G401 (cell line): ENCODE measurements around the gene BACH2. TPM values are rescaled to one million over a fixed set of nuclear protein-coding genes. Genes with fewer than 3 reads are reported as not detected.
"Not testable (repeated sequence)": the region's sequence is repeated elsewhere in the genome, so short reads cannot be mapped to it uniquely, and the experiment has no call there.

Experiments used
- DNase-seq: peaks from one replicate; pipeline ENCODE4 v3.0.0-alpha.2; 2015; ENCODE audit warnings: low spot score
- in situ Hi-C: cut with HindIII; loops from 2 replicates; pipeline ENCODE4 v1.10.0; 2016; ENCODE audit warnings: low sequenced_read_pairs, mixed read lengths
- total RNA-seq: library from RNA; depleted of rRNA; stranded (reverse); fragments of >200 nt; shearing (Covaris generic); gene quantifications from 2 replicates; pipeline ENCODE4 v1.2.3, GENCODE V29; 2014; rRNA removed

BACH2 gene
- 0.37 and 0.71 TPM in 2 replicates for total RNA-seq

DNA sequence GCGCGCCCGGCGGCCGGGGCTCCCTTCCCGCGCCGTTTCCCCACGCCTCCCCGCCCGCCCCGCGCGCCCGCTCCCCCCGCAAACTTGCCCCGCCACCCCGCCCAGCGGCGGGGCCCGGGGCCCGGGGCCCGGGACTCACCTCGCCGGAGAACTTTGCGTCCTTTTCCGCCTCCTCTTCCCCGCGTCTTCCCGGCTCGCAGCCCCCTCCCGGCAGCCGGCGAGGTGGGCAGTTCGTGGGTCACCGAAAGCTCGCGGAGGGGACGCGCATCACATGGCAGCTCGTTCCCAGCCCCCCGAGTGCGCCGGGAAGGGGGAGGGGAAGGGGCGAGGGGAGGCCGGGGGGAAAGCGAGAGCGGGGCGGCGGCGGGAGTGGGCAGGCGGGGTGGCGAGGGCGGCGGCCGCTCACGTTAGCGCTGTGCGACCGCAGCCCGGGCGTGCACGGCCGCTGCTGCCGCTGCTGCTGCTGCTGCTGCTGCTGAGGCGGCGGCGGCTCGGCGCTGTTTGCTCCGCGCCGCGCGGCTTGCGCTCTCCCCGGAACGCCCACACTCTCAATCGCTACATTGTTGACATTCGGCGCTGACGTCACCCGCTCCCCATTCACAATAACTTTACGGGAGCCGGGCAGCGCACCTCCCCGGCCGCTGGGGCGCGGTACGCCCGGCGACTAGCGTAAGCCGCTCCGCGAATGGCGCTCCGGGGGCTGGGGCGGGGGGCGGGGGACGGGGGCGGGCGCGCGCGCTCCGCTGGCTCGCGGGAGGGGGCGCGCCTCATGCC is at the start of gene BACH2:
Gene BACH2 (minus strand): TSS at position 503 of the 774 bp plus-strand sequence. CDS start 287,999 bp downstream, outside the sequence.
- in situ Hi-C loops, result no loop called here

GRCh38 chr6:90343576-90343975 is 46.9 kb upstream of the BACH2 start:
- peak; percentile 40 for DNase-seq
- in situ Hi-C loops, result no loop called here

More for the DNA sequence above, at the start of gene BACH2:
- DNase-seq, result peak; percentile 88

DNA sequence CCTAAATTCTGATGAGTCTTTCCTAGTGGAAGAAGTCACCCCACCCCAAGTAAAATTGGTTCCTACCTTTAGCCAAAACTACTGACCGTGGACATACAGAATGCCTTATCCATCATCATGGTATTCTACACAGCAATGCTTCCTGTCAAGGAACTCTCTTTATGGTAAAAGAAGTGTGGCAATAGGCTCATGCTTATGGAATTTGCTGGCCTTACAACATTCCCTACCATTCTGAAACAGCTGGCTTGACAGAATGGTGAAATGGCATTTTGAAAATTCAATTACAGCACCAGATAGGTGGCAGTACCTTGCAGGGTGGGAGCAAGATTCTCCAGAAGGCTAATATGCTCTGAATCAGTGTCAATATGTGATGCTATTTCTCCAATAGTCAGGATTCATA is 41.8 kb upstream of the BACH2 start:
- in situ Hi-C loops, result no loop called here
- DNase-seq, result no peak

- no peak for DNase-seq
Observed at GRCh38 chr6:90336388-90336947, 39.8 kb upstream of the BACH2 start.

GRCh38 chr6:90333928-90334327 is 37.3 kb upstream of the BACH2 start:
- in situ Hi-C loops, result no loop called here
- DNase-seq, result no peak

More at GRCh38 chr6:90336388-90336947, 39.8 kb upstream of the BACH2 start:
- in situ Hi-C loops, result no loop called here

GRCh38 chr6:90332978-90333543 is 36.4 kb upstream of the BACH2 start:
- DNase-seq, in situ Hi-C loops: not testable (repeated sequence)

DNA sequence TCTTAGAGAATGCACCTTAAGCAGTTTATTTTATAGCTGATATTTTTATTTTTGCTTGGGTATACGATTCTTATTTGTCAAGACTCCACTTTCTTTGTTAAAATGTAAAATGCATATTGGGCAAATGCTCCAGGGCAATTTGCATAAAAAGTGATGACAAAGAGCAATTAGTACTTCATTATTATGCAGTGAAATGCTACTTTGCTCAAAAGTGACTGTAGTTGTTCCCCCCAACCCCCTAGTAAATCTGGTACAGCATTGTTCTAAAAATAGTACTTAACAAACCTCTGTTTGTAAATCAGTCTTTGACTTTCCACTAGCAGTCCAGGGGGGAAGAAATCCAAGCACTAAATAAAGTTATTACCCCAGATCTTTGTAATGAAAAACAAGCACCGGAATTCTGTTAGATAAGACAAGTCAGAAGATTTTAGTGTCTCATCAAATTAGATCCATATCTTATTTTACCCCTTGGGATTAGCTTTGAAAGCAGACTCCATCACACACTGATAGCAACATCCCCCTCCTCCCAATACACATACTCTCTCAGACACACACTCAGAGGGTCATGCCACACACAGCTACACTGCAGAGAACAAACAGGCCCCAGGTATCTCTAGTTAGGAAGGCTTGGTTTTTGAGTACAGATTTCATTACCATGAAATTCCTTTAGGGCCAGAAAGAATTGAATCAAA is 32.9 kb upstream of the BACH2 start:
- no peak for DNase-seq
- in situ Hi-C loops, result no loop called here

- in situ Hi-C loops, result no loop called here
- no peak for DNase-seq
Observed at GRCh38 chr6:90328004-90328403, 31.4 kb upstream of the BACH2 start.

GRCh38 chr6:90326404-90327057 is 29.9 kb upstream of the BACH2 start:
- in situ Hi-C loops, result no loop called here

DNA sequence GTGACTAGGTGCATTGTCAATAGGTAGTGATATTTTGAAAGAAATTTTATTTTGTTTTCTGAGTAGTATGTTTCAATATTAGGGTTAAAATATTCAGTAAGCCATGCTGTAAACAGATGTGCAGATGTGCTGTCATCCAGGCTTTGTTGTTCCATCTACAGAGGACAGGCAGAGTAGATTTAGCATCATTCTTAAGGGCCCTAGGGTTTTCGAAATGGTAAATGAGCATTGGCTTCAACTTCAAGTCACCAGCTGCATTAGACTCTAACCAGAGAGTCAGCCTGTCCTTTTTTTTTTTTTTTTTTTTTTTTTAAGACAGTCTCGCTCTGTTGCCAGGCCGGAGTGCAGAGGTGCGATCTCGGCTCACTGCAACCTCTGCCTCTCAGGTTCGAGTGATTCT is 27.1 kb upstream of the BACH2 start:
- no peak for DNase-seq

More at GRCh38 chr6:90326404-90327057, 29.9 kb upstream of the BACH2 start:
- no peak for DNase-seq

GRCh38 chr6:90322976-90323474 is 26.4 kb upstream of the BACH2 start:
- in situ Hi-C loops, result no loop called here
- DNase-seq, result no peak

More for the DNA sequence above, 27.1 kb upstream of the BACH2 start:
- in situ Hi-C loops, result no loop called here

DNA sequence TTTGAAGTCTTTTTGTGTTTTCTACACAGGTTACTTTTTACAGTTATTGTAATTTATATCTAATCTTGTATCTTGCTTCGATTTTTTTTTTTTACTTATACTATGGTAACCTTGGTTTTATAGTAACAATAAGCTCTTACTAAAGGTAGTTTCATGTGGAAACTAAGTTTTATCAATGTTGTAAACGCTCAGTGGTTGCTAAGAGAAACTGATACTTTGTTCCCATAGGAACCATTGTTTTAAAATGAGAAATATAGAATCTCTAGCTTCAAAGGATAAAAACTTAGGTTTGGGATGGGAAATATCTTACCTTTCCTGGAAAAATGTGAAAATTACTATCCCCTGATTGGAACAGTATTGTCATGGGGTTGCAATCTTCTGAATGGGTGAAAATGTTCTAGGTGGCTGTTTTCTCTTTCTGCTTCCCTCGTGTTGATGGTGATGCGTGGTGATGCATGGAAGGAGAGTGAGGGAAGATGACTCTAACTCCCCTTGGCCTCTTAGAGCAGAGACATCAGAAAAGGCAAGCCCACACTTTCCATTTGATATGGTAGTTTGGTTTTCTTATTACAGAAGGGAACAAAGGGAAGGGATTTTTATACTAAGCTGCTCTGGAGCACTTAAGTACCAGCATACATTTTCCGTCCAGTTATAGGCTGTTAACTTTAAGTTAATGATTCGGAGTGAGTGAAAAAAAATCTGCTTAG is 23.5 kb upstream of the BACH2 start:
- no peak for DNase-seq
- in situ Hi-C loops, result no loop called here

DNA sequence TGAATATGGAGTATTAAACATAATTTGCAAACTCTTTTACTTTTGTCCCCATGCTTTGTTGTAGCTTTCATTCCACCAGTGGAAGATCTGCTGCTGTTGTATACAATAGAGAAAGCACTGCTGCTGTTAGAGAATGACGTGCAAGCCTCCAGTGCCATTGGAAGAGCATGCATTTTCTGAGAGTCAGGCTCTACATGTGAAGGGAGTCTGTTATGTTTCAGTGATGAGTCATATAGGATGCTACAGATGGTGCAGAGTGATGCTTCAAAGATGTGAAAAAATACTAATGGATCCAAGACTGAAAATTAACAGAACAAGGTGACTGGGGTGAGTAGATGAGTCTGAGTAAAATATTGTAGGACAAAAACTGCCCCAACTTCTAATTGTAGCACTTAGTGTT is 22.4 kb upstream of the BACH2 start:
- in situ Hi-C loops, result no loop called here
- no peak for DNase-seq

DNA sequence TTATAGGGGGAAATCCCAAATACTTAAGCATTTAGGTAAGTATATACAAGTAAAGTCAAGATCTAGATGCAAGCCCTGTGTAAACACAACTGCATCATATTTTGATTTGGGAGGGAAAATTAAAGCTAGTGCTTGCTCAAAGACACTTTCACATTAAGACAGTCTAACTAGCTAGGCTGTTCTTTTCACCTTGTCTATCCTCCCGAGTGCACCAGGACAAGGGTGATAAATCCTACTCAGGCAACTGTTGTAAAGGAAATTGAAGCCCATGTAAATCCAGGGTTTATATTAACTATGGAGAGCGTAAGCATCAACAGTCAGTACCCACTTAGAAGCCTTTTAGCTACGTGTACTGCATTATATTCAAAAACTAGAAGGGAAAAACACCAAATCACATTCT is 19.3 kb upstream of the BACH2 start:
- DNase-seq, result no peak
- in situ Hi-C loops, result no loop called here

- in situ Hi-C loops, result no loop called here
- no peak for DNase-seq
Observed at GRCh38 chr6:90315354-90315950, 18.8 kb upstream of the BACH2 start.

- no peak for DNase-seq
- in situ Hi-C loops, result no loop called here
Observed at GRCh38 chr6:90314514-90314913, 17.9 kb upstream of the BACH2 start.

- DNase-seq, result no peak
- in situ Hi-C loops, result no loop called here
Observed at GRCh38 chr6:90311569-90311968, 14.9 kb upstream of the BACH2 start.

DNA sequence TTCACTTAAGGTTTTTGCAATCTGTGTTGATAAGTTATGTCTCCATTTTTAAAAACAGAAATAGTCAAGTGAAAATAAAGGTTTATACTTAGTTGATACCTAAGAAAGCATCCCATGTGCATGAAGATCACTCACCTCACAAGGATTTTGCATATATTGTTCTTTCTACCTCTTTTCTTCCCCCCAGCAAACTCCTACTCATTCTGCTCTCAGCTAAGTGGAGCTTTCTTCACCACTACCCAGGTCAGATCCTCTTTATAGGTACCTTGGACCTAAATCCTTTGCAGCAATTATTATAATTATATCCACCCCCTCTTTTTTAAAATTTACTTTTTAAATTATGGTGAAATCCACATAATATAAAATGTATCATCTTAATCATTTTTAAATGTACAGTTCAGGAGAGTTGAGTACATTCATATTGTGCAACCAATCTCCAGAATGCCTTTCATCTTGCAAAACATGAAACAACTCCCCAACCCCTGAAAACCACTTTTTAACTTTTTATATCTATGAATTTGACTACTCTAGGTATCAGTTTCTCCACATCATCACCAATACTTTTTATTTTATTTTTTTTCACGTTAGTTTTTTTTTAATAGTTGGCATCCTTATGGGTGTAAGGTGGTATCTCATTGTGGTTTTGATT is 9.3 kb upstream of the BACH2 start:
- no peak for DNase-seq
- in situ Hi-C loops, result no loop called here
